IMR-90 (cell line): ENCODE measurements around the gene ACSS3. TPM values are rescaled to one million over a fixed set of nuclear protein-coding genes. Genes with fewer than 3 reads are reported as not detected.
A peak's percentile ranks its signal among the peaks of the same experiment; 100 is the strongest.

Experiments
- ATAC-seq: fragments of 200-7000 bp; cut with Tn5 transposase; 2 replicates; pipeline ENCODE4 v1.9.1; 2020; ENCODE audit warnings: low read depth, mild to moderate bottlenecking, moderate library complexity
- BruUV-seq: library from RNA; stranded (reverse); fragments of 400-500 nt; replicated peaks from 2 replicates; lab custom pipeline; 2021; lab: Mats Ljungman, UMichigan
- CTCF ChIA-PET: fragments of 300-600 bp; formaldehyde crosslinking; extraction: SDS; loops from one replicate; lab custom pipeline; 2021; ENCODE audit warnings: antibody characterized with exemption; lab: Yijun Ruan, JAX
- POLR2A ChIA-PET: fragments of 300-600 bp; sonication (Branson Sonifier 250); formaldehyde crosslinking; loops from one replicate; lab custom pipeline; 2022; ENCODE audit warnings: antibody characterized with exemption; ENCODE audit not compliant: unreplicated experiment; lab: Charles Lee
- DNase-seq: peaks from one replicate; pipeline ENCODE4 v3.0.0; 2013
- H2AFZ ChIP-seq: replicated peaks from 2 replicates; pipeline ENCODE3; 2013; ENCODE audit warnings: low read length, mild to moderate bottlenecking; ENCODE audit not compliant: poor library complexity
- H2AK5ac ChIP-seq: 2 replicates; pipeline ENCODE4 v1.6.1; 2013; ENCODE audit warnings: low read depth, low read length, inconsistent platforms
- H2AK9ac ChIP-seq: replicated peaks from 2 replicates; pipeline ENCODE3; 2013; ENCODE audit warnings: mild to moderate bottlenecking, low read depth, low read length, moderate library complexity; ENCODE audit not compliant: poor library complexity
- H2BK120ac ChIP-seq: 2 replicates; pipeline ENCODE4 v1.6.1; 2013; ENCODE audit warnings: low read depth, low read length, inconsistent platforms
- H2BK15ac ChIP-seq: 3 replicates; pipeline ENCODE4 v1.6.1; 2013; ENCODE audit warnings: low read depth, low read length, inconsistent platforms
- H2BK20ac ChIP-seq: 2 replicates; pipeline ENCODE4 v1.6.1; 2013; ENCODE audit warnings: low read depth, mild to moderate bottlenecking, inconsistent platforms, low read length, moderate library complexity
- H2BK5ac ChIP-seq: 2 replicates; pipeline ENCODE4 v1.6.1; 2013; ENCODE audit warnings: mild to moderate bottlenecking, low read depth, low read length, inconsistent platforms; ENCODE audit not compliant: poor library complexity, severe bottlenecking
- H3K14ac ChIP-seq: replicated peaks from 2 replicates; pipeline ENCODE4 v1.6.1; 2013; ENCODE audit warnings: low read depth, low read length, inconsistent platforms
- H3K18ac ChIP-seq: 2 replicates; pipeline ENCODE4 v1.6.1; 2013; ENCODE audit warnings: low read depth, low read length, control low read depth
- H3K23ac ChIP-seq: 2 replicates; pipeline ENCODE4 v1.6.1; 2013; ENCODE audit warnings: low read depth, low read length, inconsistent platforms
- H3K27ac ChIP-seq: 2 replicates; pipeline ENCODE4 v1.5.1; 2013; ENCODE audit warnings: mild to moderate bottlenecking, control low read depth, low read length; ENCODE audit not compliant: insufficient read depth
- H3K27me3 ChIP-seq: 2 replicates; pipeline ENCODE4 v1.6.1; 2013; ENCODE audit warnings: low read length; ENCODE audit not compliant: control insufficient read depth, insufficient read depth
- H3K36me3 ChIP-seq: 2 replicates; pipeline ENCODE4 v1.6.1; 2013; ENCODE audit warnings: low read length, mixed read lengths; ENCODE audit not compliant: control insufficient read depth, insufficient read depth
- H3K4ac ChIP-seq: 2 replicates; pipeline ENCODE4 v1.6.1; 2013; ENCODE audit warnings: low read depth, low read length, inconsistent platforms
- H3K4me1 ChIP-seq: 2 replicates; pipeline ENCODE4 v1.6.1; 2013; ENCODE audit warnings: low read length, mixed read lengths; ENCODE audit not compliant: control insufficient read depth, insufficient read depth
- H3K4me2 ChIP-seq: 2 replicates; pipeline ENCODE4 v1.6.1; 2013; ENCODE audit warnings: low read depth, mild to moderate bottlenecking, control low read depth, low read length, moderate library complexity
- H3K4me3 ChIP-seq: 2 replicates; pipeline ENCODE4 v1.5.1; 2013; ENCODE audit warnings: low read depth, mild to moderate bottlenecking, control low read depth, low read length, moderate library complexity; ENCODE audit not compliant: insufficient read depth
- H3K56ac ChIP-seq: 2 replicates; pipeline ENCODE4 v1.6.1; 2013; ENCODE audit warnings: low read length, inconsistent platforms; ENCODE audit not compliant: insufficient read depth; ENCODE audit errors: extremely low read depth
- H3K79me1 ChIP-seq, 2 experiments: 2 replicates each; pipeline ENCODE4 v1.6.1; 2013; ENCODE audit warnings: low read length in 2 of 2, inconsistent platforms in 1 of 2, low read depth in 1 of 2
- H3K9ac ChIP-seq: 2 replicates; pipeline ENCODE4 v1.6.1; 2013; ENCODE audit warnings: low read depth, low read length, control low read depth
- H3K9me1 ChIP-seq: 2 replicates; pipeline ENCODE4 v1.6.1; 2013; ENCODE audit warnings: low read length, inconsistent platforms; ENCODE audit not compliant: insufficient read depth
- H3K9me3 ChIP-seq: 2 replicates; pipeline ENCODE4 v1.6.1; 2013; ENCODE audit warnings: low read length; ENCODE audit not compliant: control insufficient read depth, insufficient read depth
- H4K20me1 ChIP-seq: 2 replicates; pipeline ENCODE4 v1.6.1; 2013; ENCODE audit warnings: low read length, inconsistent platforms; ENCODE audit not compliant: insufficient read depth
- H4K5ac ChIP-seq: 2 replicates; pipeline ENCODE4 v1.6.1; 2013; ENCODE audit warnings: mild to moderate bottlenecking, low read depth, low read length, control low read depth
- H4K8ac ChIP-seq, 2 experiments: 2 replicates each; pipeline ENCODE4 v1.6.1; 2013; ENCODE audit warnings: low read depth in 2 of 2, low read length in 2 of 2, control low read depth in 1 of 2, inconsistent platforms in 1 of 2
- H4K91ac ChIP-seq: 2 replicates; pipeline ENCODE4 v1.6.1; 2013; ENCODE audit warnings: low read depth, low read length, inconsistent platforms; ENCODE audit not compliant: insufficient read depth
- BHLHE40 ChIP-seq: fragments of 150-350 bp; IDR thresholded peaks from 2 replicates; pipeline ENCODE4 v1.6.1; 2016; ENCODE audit warnings: mild to moderate bottlenecking, low read depth, low read length
- CHD1 ChIP-seq: IDR thresholded peaks from 2 replicates; pipeline ENCODE4 v1.6.1; 2012; ENCODE audit warnings: low read depth, low read length, improper control_type of control experiment
- CTCF ChIP-seq: conservative IDR thresholded peaks from 2 replicates; pipeline ENCODE4 v1.5.1; 2012; ENCODE audit warnings: mild to moderate bottlenecking, low read depth, low read length, improper control_type of control experiment
- ELK1 ChIP-seq: fragments of 150-350 bp; IDR thresholded peaks from 2 replicates; pipeline ENCODE4 v1.6.1; 2016; ENCODE audit warnings: low read depth, mild to moderate bottlenecking, low read length, moderate library complexity, borderline replicate concordance
- MAFK ChIP-seq: IDR thresholded peaks from 2 replicates; pipeline ENCODE4 v1.6.1; 2012; ENCODE audit warnings: low read depth, low read length, improper control_type of control experiment
- MAZ ChIP-seq: IDR thresholded peaks from 2 replicates; pipeline ENCODE4 v1.6.1; 2012; ENCODE audit warnings: low read depth, mild to moderate bottlenecking, low read length, improper control_type of control experiment, moderate library complexity, borderline replicate concordance
- MXI1 ChIP-seq: IDR thresholded peaks from 2 replicates; pipeline ENCODE4 v1.6.1; 2012; ENCODE audit warnings: low read depth, mild to moderate bottlenecking, low read length, moderate library complexity, borderline replicate concordance
- POLR2A ChIP-seq: IDR thresholded peaks from 2 replicates; pipeline ENCODE4 v1.6.1; 2012; ENCODE audit warnings: mild to moderate bottlenecking, low read depth, low read length
- RAD21 ChIP-seq: IDR thresholded peaks from 2 replicates; pipeline ENCODE4 v1.6.1; 2012; ENCODE audit warnings: low read length, improper control_type of control experiment
- RCOR1 ChIP-seq: IDR thresholded peaks from 2 replicates; pipeline ENCODE4 v1.6.1; 2012; ENCODE audit warnings: mild to moderate bottlenecking, low read length, improper control_type of control experiment; ENCODE audit not compliant: insufficient replicate concordance
- RFX5 ChIP-seq: IDR thresholded peaks from 2 replicates; pipeline ENCODE4 v1.8.0; 2012; ENCODE audit warnings: low read depth, mild to moderate bottlenecking, low read length, moderate library complexity
- SMC3 ChIP-seq: fragments of 150-350 bp; IDR thresholded peaks from 2 replicates; pipeline ENCODE4 v1.6.1; 2016; ENCODE audit warnings: low read depth, mild to moderate bottlenecking, antibody characterized with exemption, low read length, moderate library complexity
- USF2 ChIP-seq: fragments of 150-350 bp; IDR thresholded peaks from 2 replicates; pipeline ENCODE4 v1.6.1; 2017; ENCODE audit warnings: mild to moderate bottlenecking, antibody characterized with exemption, low read length, low read depth
- WGBS, 2 experiments: methylation state at CpG; one replicate each; pipeline versions ENCODE4 v1.1.5 to v1.1.7; 2013; ENCODE audit warnings: missing lambda C conversion rate in 2 of 2; ENCODE audit not compliant: insufficient read length in 1 of 2; ENCODE audit errors: extremely low coverage in 2 of 2; 5-methylcytosine and 5-hydroxymethylcytosine counted together
- dilution Hi-C: fragments of 300-500 bp; cut with HindIII; formaldehyde crosslinking; loops from one replicate; pipeline ENCODE4 v1.14.3; 2018; ENCODE audit warnings: low sequenced_read_pairs; ENCODE audit not compliant: unreplicated experiment
- in situ Hi-C: fragments of 300-500 bp; cut with MboI; formaldehyde crosslinking; loops from 3 replicates; pipeline ENCODE4 v1.14.3; 2019; ENCODE audit warnings: low sequenced_read_pairs, inconsistent platforms, mixed read lengths
- intact Hi-C: fragments of 100-400 bp; cut with micrococcal nuclease; formaldehyde crosslinking; loops from 2 replicates; pipeline ENCODE4 v1.10.0; 2022
- polyA plus RNA-seq, 3 experiments: library from polyadenylated mRNA; depleted of rRNA; stranded (reverse); fragments of >200 nt; gene quantifications; 2 replicates each; pipeline ENCODE4 v1.2.3, GENCODE V29; 2012; ENCODE audit warnings: low replicate concordance in 1 of 3
- total RNA-seq: library from RNA; depleted of rRNA; stranded (reverse); fragments of >200 nt; gene quantifications from 2 replicates; pipeline ENCODE4 v1.2.3, GENCODE V29; 2012

The ACSS3 gene
- total and polyA plus RNA-seq, 2 of the 4 experiments (the other 2 are of a cell fraction), result 0.84 to 2.0 TPM

GRCh38 chr12:81080431-81080983, 2.6 kb downstream of the ACSS3 start:
- H3K23ac ChIP-seq, result no peak overlapping the region
- no peak overlapping the region for H3K4me3 ChIP-seq
- no peak overlapping the region for H4K8ac ChIP-seq
- DNase-seq (peak; percentile 9), ATAC-seq (peak; percentile 25)
- H3K79me1 ChIP-seq, result no peaks in the 10 kb centered on the region
- no peaks in the 10 kb centered on the region; the same call in 1 of the 2 replicates for H3K27me3 ChIP-seq
- H3K4me1 ChIP-seq, result peaks cover 2% of the 10 kb centered on the region; the same call in 1 of the 2 replicates
- no peak overlapping the region for H3K18ac ChIP-seq
- dilution Hi-C loops, result no loop called here
- H3K9me3 ChIP-seq, result no peaks in the 10 kb centered on the region
- 0 out of 2 replicates have a peak, but pooled peaks cover 3% of the 10 kb centered on the region for H3K9me1 ChIP-seq
- H2BK120ac ChIP-seq, result no peak overlapping the region
- H2BK15ac ChIP-seq, result no peak overlapping the region
- H3K4ac ChIP-seq, result no peak overlapping the region
- H3K27ac ChIP-seq, result no peak overlapping the region
- POLR2A ChIA-PET, result no interaction called here
- no TSS peak for BruUV-seq
- no peak overlapping the region for H2AFZ ChIP-seq
- no peaks in the 10 kb centered on the region for H3K36me3 ChIP-seq
- no peak overlapping the region for H2BK5ac ChIP-seq
- H2AK9ac ChIP-seq, result no peak overlapping the region
- H4K20me1 ChIP-seq, result no peaks in the 10 kb centered on the region
- no peak overlapping the region for H3K56ac ChIP-seq
- no CpG with 5 or more reads among the region's 4 CpGs for WGBS, 2 experiments
- H3K4me2 ChIP-seq, result no peak overlapping the region
- H3K14ac ChIP-seq, result no peak overlapping the region
- no peak overlapping the region for H4K91ac ChIP-seq
- no peak overlapping the region for H3K9ac ChIP-seq
- TF ChIP-seq RFX5 (no peak), CHD1 (no peak), BHLHE40 (no peak), USF2 (no peak), POLR2A (no peak), MXI1 (no peak), ELK1 (no peak), MAZ (no peak), RAD21 (no peak), MAFK (no peak), RCOR1 (no peak), CTCF (no peak), SMC3 (no peak)
- intact Hi-C loops, result no loop called here
- H2AK5ac ChIP-seq, result no peak overlapping the region
- H2BK20ac ChIP-seq, result no peak overlapping the region
- H4K5ac ChIP-seq, result no peak overlapping the region
- in situ Hi-C loops, result no loop called here
- CTCF ChIA-PET, result interaction anchor here (0.6 kb wide), 1 partner anchor 13 kb away, joined by 3 read pairs; no protein-coding TSS in a partner anchor
